HepG2 (cell line): ENCODE measurements around the gene IYD.

Experiments used
- HIVEP1 ChIP-seq: sonication (generic); formaldehyde crosslinking; IDR thresholded peaks from 2 replicates; pipeline ENCODE4 v1.4.0; 2020; ENCODE audit warnings: mild to moderate bottlenecking, missing genetic modification reagents
- PHB2 ChIP-seq: fragments of 450-650 bp; IDR thresholded peaks from 2 replicates; pipeline ENCODE4 v1.6.1; 2018; ENCODE audit not compliant: partially characterized antibody
- REST ChIP-seq, 2 experiments: IDR thresholded peaks; 2 replicates each; pipeline ENCODE4 v1.6.1; 2011 to 2012; ENCODE audit warnings: low read length in 2 of 2, borderline replicate concordance in 1 of 2, low read depth in 1 of 2, mild to moderate bottlenecking in 1 of 2, moderate library complexity in 1 of 2
- SMC3 ChIP-seq: IDR thresholded peaks from 2 replicates; pipeline ENCODE4 v1.6.1; 2011; ENCODE audit warnings: low read length, improper control_type of control experiment
- ZBTB44 ChIP-seq: sonication (generic); formaldehyde crosslinking; IDR thresholded peaks from 2 replicates; pipeline ENCODE4 v1.4.0; 2020; ENCODE audit warnings: missing genetic modification reagents

GRCh38 chr6:150322466-150322871 lies 46.3 kb upstream of the IYD start:
- TF ChIP-seq PHB2 (no peak), REST (IDR thresholded peaks at IDR 0.05; ENCODE audit: borderline replicate concordance in 1 of 2, low read depth in 1 of 2, low read length in 2 of 2) (no peak), ZBTB44 (no peak), HIVEP1 (no peak), SMC3 (no peak)
